NCI-H510A (cell line): ENCODE results near the gene ODAD4.
A peak's percentile ranks its signal among the peaks of the same experiment; 100 is the strongest.

Source experiments
- DNase-seq: peaks from one replicate; lab custom pipeline; 2025; lab: John Stamatoyannopoulos, UW

The ODAD4 gene

GRCh38 chr17:41970901-41971331 is 40.5 kb downstream of the ODAD4 start:
- no peak for DNase-seq

GRCh38 chr17:41971721-41972523 is 41.5 kb downstream of the ODAD4 start:
- no peak for DNase-seq

DNA sequence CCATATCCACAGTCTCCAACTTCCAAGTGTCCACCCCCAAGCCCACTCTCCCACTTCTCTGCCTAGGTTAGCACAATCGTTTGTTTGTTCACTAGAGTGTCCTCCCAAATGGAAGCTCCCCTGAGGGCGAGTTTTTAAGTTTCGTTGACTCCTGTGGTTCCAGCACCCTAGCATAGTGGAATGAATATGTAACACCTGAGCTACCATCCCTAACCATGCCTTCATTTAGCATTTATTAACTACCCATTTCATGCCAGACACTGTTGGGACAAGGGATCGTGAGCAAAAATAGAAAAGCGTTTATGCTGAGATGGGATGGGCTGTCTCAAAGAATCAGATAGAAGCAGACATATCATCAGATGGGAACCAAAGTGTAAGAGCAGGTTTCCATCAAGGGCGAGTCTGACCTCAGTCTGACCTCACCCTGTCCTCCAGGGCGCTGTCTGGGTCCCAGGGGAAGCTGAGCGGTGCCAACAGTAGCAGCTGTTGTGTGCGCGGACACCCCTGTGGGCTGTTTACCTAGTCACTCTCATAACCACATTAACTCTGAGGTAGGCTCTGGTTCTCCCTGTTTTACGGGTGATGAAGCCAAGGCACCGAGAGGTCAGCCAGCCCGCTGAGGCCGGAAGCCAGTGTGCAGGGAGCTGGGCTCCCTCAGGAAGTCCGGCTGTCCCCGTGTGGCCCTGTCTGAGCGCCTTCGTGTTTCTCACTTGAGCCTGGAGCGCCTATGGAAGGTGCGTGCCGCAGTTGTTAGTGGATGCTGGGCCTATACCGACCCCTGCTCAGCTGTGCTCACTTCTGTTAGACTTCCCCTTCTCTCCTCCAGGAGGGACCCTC is 42.4 kb downstream of the ODAD4 start:
- DNase-seq, result peak; percentile 47

DNA sequence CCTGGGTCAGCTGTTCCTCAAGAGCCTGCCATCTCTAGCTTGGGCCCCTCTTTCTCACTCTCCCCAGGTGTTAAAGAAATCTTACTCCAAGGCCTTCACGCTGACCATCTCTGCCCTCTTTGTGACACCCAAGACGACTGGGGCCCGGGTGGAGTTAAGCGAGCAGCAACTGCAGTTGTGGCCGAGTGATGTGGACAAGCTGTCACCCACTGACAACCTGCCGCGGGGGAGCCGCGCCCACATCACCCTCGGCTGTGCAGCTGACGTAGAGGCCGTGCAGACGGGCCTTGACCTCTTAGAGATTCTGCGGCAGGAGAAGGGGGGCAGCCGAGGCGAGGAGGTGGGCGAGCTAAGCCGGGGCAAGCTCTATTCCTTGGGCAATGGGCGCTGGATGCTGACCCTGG is 43.0 kb downstream of the ODAD4 start:
- no peak for DNase-seq

- no peak for DNase-seq
Measured at GRCh38 chr17:41974031-41974430, 43.6 kb downstream of the ODAD4 start.

DNA sequence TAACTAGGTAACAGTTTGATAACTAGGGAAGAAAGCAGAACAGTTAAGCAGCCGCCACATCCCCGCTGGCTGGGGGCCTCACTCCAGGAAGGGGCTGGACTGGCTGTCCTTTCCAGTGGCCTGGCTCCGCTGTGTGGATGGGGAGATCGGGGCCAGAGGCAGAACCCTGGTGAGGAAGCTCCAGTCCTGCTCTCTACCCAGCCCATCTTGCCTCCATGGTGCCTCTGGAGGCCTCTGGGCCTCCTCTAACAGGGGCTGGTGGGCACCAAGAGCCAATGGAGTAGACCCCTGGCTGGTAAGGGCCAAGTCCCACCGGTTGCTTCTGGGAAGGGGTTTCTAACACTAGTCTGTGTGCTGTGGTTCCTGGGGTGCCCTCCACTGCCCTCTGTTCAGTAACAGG is 44.2 kb downstream of the ODAD4 start:
- no peak for DNase-seq

DNA sequence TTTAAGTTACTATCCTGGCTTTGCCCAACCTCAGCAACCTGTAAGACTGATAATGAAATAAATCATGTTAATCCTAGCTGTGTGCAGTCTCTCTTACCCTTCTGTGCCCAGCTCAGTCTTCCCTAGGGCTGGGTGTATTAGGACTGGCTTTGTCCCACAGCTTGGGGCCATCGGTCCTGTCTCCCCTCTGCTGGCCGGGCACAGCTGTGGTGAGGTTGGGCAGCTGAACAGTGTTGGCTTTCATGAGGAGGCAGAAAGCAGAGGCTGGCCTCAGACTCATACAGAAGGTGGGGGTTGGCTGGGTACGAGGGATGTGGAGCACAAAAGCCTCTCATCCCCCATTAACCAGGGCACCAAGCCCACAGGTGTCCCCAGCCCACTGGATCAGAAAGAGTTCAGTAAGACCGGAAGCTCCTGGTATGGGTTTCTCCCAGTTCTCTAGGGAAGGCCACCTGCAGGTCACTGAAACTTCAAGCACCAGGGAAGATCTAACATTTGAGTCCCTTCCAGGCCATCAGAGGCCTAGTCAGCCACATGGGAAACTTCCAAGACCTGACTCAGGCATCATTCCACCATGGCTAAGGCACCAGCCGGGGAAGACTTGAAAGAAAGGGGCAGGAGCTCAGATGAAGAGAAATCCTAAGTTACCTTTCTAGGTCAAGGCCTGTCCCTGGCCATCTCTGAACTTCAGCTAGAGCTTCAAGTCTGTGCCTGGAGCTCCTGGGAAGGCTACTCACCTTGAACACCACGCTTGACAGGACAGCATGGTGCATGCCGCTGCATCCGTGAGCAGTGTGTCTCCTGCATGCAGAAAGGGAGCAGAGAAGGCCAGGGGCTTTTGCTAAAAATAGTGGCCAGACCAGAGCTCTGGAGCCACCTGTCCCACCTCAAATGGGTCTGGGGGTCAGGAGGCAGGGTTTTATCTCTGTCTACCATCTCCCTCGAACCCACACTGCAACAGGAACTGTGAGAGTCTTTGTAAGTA is 45.0 kb downstream of the ODAD4 start:
- DNase-seq, result no peak

DNA sequence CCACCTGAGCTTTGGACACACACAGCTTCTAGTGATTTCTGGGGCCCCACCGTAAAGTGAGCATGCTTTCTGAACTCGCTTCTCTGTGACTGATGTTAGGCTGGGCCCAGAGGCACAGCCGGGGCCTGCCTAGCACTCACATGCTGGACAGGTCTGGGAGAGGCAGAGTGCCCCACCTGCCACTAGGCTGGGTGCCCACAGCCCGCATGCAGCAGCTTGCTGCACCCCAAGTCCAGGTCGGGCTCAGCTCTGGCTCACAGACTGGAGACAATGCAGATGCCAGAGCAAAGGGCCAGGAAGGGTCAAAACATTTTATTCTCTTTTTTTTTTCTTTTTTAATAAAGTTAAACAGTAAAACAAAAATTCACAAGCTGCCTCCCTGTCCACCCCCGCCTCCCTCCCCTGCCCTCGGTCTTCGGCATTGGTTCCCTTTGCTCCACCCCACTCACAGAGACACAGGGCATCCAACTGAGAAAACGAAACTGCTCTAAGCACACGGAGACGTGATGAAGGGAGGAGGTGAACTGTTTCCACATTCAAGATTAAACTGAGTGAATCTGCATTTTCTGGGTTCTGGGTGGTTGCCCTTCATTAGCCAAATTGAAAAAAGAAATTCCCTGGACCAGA is 45.8 kb downstream of the ODAD4 start:
- no peak for DNase-seq

DNA sequence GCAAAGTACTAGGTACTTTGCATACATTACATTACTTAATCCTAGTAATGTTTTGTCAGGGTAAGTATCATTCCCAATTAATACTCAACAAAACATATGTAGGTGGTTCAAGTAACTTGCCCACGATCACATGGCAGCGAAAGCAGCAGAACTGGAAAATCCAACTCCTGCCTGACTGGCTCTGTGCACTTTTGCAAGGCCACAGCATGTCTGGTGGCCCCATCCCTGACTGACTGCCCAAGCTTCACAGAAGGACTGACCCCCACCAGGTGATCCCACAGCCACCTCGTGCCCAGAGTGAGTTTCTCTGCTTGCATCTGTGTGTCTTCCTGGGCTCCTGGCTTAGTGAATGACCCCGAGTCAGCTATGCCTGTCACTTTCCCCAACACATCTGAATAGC is 47.6 kb downstream of the ODAD4 start:
- DNase-seq, result no peak

GRCh38 chr17:41982026-41982760 is 51.8 kb downstream of the ODAD4 start:
- DNase-seq, result no peak

- no peak for DNase-seq
Measured at GRCh38 chr17:41984454-41984853, 54.0 kb downstream of the ODAD4 start.

DNA sequence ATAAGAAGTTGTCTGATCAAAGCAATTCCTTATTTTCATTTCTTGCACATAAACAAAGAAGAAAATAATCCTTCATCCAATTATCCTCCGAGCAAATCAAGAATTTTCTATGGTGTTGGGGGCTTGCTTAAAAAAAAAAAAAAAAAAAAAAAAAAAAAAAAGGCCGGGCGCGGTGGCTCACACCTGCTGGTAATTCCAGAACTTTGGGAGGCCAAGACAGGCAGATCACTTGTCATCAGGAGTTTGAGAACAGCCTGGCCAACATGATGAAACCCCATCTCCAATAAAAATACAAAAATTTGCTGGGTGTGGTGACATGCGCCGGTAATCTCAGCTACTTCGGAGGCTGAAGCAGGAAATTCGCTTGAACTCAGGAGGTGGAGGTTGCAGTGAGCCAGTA is 55.5 kb downstream of the ODAD4 start:
- no peak for DNase-seq

DNA sequence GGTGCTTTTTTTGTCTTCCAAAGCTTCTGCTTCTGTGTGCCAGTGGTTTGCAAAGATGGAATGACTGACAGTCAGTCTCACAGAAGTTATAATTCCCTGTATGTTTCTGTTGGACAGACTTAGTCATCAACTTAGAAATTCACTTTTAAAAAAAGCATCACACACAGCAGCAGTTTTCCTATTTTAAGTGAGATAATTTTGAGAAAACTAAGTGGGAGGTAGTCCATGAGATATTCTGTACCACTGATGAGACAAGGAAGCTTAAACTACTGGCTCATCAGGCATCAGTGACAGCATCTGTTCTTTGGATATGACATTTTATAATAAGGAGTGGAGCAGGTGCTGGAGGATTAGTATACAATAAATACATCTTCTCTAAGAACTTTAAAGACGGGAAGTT is 56.2 kb downstream of the ODAD4 start:
- no peak for DNase-seq

DNA sequence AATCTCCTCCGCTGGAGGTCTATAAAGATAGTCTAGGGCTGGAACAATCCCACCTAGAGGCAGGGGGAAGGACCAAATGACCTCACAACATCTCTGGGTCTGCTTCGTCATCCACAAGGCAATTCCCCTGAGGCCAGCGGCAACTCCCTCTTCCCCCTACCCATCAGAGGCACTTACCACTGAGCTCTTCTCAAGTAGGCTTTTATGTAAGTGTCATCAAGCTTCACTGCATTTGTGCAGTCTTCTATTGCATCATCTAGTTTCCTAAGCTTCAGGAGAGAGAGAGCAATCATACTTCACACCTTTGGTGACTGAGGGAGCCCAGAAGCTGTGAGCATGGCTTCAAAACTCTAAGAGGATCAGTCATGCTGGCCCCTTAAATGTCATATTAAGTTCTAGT is 57.2 kb downstream of the ODAD4 start:
- DNase-seq, result peak; percentile 11

DNA sequence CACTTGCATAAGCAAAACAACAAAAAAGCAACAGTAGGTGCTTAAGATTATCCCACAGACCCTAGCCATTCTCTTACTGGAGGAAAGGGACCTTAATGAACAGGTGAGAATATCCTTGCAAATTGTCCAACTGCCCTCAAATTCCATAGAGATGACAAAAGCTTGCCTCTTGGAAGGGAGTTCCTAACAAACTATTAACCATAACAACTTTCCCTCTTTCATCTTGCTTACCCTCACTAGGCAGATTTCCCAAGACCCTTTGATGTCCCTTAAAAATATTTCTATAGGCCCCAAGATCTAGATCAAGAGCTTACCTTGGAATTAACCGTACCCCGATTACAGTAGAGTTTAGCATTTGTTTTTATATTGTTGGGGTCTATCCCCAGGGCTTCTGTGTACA is 58.0 kb downstream of the ODAD4 start:
- no peak for DNase-seq

DNA sequence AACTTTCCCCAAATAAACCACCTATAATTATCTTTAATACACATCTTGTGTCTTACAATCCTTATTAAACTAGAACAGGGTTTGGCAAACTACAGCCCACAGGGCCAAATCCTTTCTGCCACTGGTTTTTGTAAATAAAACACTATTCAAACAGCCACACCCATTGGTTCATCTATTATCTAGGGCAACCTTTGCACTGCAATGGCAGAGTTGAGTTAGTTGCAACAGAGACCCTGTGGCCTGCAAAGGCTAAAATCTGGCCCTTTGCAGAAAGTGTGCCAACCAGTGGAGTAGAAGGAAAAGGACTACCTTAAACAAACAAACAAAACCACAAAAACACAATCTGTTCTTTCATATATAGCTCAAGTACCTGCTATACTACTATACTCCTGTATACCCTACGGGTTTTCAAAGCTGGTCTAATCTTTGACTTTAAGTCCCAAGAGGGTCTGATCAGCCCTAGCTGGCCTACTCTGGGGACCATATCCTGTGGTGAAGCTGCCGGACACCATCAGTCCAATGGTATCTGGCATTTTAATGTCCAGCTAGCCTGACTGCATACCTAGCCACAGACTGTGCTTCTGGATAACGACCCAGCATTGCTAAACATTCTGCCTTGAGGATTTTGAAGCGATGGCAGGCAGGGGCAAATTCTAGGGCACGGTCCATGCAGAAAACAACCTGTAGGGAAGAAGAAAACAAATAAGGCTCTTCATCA is 59.4 kb downstream of the ODAD4 start:
- no peak for DNase-seq

GRCh38 chr17:41992576-41992975 is 62.2 kb downstream of the ODAD4 start:
- no peak for DNase-seq

- DNase-seq, result no peak
Measured at GRCh38 chr17:41996855-41997164, 66.4 kb downstream of the ODAD4 start.

DNA sequence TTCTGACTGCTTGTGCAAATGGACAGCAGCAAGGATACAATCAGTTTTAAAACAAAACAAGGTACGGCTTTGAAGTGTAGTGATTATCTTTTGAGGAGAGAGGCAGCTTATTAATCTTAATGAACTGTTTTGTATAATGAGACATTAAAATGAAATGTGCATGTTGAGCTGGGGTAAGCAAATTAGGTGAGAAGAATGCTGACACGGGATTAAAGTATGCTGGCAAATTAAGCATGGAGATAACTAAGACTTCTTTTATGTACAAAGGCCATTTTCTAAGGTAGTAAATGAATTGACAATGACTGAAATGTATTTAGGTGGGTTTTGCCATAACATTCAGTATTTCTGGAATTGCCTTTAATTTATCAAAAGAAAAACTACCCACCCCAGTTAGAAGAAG is 68.1 kb downstream of the ODAD4 start:
- DNase-seq, result no peak

- DNase-seq, result no peak
Measured at GRCh38 chr17:42000413-42001133, 70.2 kb downstream of the ODAD4 start.
